ENCODE data around the gene MNX1.

The MNX1 gene

GRCh38 chr7:157014635-157015555 is 4.4 kb upstream of the MNX1 start:
- DNase-seq = no peak

DNA sequence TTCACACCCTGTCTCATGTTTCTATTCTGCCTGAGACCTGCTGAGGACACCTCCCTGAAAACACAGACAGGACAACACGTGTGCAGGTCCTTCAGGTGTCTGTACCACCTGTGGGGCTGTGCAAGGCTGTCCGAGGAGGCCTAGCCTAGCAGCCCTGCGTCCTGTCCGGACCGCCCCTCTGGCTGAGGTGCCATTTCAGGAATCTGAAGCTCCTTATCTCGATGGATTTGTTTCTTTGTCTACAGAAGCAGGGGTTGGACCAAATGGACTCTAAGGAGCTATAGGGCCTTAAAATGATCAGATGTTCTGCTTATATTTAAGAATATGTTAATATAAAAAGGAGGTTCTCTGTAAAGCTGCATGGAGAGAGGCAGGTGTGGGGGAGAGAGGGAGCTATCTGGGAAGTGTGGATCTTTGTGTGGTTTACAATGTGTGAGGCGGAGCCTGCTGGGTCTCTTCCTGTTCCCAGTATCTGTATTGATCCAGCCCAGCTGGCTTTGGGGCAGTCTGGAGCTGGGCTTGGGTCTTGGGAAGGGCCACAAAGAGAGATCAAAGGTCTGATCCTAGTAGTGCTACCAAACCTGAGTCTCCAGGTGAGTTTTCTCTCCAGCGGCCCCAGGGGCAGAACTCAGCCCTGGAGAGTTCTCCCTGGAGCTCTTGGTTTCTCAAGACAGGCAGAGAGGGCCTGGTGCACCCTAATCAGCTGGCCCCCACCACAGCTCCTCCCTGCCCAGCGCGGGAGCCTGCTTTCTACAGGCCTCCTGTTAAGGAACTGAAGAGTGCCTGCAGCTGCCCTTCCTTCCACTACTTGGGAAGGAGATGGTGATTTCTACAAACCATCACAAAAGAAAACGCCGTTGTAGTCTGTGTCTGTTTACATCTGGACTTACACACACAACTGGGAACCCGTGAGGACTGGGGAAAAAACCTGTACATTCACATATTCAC is 3.4 kb upstream of the MNX1 start:
- no peak for DNase-seq

GRCh38 chr7:157013101-157013500 is 2.6 kb upstream of the MNX1 start:
- no peak for DNase-seq

GRCh38 chr7:157012113-157012547 is 1.7 kb upstream of the MNX1 start:
- DNase-seq = no peak

DNA sequence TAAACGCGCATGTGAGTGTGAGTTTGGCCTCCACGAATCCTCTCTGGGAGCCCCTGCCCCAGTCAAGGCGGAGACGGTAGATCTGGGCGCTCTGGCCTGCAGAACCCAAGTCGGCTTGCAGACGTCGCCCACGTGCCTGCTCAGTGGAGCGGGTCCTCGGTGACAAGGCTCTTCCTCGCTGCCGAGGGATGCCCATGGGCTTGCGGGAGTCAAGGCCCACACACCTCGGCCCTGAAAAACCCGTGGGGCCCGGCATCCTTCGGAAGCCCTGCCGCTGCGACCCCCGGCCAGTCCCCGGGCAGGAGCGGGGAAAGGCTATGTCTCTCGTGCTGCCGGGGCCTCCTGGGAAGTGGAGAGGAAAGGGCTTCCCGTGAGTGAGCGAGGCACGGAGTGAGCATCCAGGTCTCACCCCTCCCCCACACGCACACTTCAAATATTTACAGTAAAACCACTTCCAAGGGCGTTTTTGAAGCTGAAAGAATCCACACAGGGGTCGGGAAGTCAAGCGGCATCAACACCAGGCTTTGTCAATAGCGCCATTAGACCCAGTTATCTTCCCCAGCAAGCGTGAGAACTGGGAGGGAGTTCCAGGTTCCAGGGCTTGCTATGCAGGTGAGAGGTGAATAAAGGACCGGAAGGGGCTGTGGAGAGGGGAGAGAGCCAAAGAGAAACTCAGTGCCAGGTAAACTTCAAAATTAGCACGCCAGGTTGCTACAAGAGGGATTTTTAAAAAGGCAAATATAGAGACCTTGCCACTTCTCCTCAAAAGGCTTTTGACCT is 1.1 kb upstream of the MNX1 start:
- no peak for DNase-seq

DNA sequence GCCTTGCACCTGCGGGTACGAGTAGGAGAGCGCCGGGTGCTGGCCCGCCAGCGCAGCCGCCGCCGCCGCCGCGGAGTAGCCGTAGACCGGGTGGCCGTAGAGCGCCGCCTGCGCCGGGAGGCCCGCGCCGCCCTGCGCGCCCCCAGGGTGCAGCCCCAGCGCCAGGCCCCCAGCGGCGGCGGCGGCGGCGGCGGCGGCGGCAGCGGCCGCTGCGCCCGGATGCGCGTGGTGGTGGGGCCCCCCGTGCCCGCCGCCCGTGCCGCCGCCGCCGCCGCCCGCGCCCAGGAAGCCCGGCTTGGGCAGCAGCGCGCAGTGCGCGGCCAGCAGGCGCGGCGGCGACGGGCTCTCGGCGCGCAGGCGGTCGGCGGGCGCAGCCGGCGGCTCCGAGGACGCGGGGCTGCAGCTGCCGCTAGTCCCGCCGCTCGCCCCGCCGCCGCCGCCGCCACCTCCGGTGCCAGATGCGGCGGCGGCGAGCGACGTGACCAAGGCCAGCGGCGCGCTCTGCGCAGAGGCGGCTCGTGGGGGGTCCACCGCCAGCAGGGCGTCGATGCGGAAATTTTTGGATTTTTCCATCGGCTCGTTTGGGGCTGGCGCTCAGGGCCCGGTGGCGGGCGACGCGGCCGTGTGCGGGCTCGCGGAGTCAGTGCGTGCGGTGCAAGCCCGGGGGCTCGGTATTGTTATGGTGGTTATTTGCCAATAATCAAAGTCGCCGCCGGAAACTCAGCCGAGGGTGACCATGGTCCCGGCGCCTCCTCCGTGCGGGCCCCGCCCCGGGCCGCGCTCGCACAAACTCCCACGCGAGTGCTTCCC is 480 bp downstream of the MNX1 start:
- DNase-seq = no peak

- DNase-seq = no peak
Measured at GRCh38 chr7:157009170-157009777, 1.2 kb downstream of the MNX1 start.

DNA sequence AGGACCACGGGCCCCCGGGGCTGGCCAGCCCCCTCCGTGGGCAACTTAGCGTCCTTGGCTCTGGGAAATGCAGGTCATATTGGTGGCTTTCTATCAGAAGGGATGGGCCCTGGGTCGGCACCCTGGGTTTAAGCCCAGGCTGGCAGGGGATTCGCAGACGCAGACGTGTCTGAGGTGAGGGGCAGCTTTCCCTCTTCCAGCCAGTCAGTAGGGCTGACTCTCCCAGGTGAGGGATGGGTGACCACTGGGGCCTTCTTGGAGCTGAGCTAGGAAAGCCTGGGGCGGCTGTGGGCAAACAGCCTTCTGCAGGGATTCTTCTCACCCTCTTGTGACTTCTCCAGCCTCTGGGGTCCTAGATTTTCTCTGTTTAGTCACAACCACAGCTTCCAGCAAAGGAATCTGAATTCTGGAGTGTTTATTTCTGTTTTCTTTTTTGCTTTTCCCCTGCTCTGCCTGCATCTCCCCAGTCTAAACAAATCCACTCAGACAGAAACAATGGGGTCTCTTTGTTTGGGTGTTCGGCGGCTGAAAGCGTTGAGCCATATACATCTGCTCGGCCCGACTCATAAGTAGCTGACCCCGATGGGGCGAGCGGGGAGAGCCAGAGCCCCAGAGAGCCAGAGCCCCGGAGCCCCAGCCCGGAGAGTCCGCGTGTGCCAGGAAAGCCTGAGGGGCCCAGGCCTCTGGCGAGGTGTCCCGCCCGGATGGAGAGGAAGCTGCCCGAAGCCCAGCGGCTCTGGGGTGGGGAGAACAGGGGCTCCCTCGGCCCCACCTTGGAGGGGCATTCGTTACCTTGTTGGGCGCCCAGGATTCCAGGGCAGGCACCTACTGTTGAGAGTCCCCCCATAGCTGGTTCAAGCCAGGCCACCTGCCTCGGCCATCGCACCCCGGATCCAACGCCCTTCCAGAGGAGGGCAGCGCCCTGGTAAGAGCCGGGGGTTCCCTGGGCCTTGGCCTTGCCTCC is 2.0 kb downstream of the MNX1 start:
- no peak for DNase-seq

DNA sequence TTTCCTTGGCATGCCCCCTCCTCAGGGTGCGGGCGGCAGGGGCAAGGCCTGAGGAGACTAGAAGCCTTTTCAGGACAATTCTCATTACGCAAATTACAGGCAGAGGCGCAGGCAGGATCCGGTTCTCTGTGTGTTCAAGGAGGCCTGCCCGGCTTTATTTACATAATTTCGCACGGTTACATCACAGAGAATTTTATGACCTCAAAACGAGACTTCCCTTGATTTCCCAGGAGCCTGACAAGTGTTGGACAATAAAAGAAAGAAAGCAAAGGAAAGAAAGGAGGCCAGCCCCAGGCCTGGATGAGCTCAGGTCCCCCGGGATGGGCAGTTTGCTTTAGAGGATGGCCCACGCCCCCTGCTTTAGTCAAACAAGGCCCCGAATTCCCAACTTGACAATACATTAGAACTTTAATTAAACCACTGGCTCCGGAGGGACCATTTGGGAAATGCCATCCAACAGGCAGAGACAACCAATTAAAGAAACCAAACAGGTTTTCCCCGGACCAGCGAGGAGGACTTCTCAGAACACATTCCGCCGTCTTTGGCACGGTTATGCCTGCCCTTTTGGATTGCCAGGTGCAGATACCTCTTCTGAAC is 2.9 kb downstream of the MNX1 start:
- DNase-seq = no peak

DNA sequence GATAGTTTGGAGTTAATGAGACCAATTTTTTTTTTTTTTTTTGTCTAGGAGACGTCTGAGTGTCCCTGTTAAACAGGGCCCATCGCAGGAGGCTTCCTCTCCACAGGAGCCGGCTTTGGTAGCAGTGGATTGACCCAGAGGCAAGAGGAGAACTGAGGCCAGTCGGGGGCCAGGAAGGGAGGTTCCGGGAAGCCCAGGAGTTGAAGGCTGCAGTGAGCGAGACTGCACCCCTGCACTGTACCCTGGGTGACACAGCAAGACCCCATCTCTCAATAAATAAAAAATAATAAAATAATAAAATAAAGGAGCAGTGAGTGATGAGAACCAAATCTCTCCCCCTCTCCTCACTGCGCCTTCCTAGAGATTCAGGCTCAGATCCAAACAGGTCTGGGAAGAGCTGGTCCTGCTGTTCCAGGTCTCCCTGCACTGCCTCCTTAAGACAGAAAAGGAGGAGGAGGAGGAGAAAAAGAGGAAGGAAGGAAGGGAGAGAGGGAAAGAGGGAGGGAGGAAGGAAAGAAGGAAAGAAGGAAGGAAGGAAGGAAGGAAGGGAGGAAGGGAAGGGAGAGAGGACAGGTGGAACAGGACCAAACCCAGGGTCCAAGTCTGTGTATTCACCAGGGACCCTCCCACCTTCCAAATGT is 3.5 kb downstream of the MNX1 start:
- DNase-seq = no peak

GRCh38 chr7:157006205-157006747 is 4.2 kb downstream of the MNX1 start:
- DNase-seq = no peak

DNA sequence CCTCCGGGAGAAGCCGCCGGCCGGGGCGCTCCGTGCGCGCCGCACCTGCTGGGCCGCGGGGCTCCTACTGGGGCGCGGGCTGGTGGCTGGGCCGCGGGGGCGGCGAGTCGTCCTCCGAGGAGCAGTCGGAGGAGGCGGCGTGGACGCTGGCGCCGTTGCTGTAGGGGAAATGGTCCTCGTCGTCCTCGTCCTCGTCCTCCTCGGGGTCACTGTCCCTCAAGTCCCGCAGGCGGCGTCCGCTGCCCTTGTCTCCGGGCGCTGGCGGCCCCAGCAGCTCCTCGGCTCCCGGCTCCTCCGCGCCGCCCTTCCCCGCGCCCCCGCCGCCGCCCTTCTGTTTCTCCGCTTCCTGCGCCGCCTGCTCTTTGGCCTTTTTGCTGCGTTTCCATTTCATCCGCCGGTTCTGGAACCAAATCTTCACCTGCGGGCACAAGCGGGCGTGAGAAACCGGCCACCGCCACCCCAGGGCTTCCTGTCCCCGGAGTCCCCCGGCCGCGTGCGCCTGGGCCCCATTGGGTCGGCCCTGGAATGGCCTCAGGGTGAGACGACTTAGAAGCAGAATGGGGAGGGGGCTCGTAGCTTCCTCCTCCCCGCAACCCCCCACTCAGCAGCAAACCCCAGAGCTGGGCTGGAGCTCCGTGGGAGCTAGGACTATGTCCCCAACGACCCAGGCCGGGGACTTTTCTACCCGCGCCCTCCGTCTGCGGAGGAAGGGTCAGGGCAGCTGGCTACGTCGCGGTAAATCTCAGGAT is 4.8 kb downstream of the MNX1 start:
- DNase-seq = no peak

DNA sequence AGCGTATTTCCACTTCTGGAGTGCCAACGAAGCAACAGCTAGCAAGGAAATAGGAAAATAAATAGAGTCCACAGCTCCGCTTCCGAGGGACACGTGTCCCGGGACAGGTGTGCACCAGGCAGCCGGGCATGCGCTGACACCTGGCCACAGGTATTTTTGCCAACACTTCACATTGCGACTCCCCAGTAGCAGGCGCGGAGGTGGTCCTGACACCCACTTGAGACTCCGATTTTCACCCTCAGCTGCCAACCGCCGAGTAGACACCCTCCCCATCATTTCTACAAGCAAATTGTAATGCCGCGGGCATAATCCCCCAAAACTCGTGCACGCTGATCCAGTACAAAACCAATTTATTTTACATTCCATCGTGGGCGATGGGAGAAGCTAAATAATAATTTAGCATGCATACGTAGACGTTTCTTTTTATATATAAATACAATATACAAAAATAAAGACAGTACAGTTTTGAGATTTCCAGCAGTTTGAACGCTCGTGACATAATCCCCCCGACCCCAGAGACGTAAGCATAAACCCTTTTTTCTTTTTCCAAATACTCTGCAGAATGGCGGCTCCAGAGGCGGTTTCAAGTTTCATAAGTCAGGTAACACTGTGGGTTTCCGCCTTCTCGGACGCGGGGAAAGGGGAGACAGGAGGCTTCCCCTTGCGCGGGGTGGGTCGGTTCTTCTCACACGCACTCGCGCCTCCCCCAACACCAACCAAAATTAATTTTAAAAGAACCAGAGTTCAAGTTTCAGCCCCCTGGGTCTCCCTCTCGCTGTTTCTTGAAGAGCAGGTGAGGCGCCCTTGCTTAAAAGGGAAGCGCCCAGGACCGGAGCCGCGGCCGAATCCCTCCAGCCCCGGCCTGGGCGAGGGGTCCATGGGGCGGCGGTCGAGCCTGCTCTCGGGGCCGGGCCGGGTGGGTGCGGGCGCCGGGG is 5.7 kb downstream of the MNX1 start:
- no peak for DNase-seq

DNA sequence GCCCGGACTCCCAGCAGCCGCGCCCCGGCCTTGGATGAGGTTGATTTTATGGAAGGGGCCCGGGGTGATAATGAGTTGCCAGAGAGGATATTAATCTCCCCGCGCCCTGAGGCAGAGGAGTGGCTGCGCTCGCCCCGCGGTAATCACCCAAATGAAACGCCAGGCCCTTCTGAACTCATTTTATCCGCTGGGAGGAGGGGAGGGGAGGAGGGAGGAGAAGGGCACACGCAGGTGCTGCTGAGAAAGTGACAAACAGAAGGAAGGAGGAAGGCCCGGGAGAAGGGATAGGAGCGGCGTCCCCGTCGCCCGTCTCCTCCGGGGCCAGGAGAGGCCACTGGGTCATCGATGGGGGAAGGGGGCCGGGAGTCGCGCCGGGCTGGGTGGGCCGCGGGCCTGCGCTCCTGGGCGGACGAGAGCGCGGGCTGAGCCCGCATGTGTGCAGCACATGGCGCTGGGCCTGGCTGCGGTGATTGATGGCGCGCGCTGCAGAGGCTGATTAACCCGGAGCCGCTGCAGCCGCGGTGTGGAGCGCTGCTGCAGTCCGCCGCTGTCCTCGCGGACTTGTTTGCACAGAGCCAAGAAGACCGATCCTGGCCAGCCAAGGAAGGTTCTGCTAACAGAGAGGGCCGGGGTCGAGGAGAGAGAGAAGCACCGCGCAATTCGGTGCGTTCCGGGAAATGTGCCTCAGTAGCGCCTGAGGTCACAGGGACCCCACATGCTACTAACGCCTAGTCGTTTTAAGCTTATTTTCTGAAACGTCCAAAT is 6.5 kb downstream of the MNX1 start:
- no peak for DNase-seq

- no peak for DNase-seq
Measured at GRCh38 chr7:157003445-157003755, 7.1 kb downstream of the MNX1 start.

- DNase-seq = no peak
Measured at GRCh38 chr7:157002819-157003421, 7.5 kb downstream of the MNX1 start.

Data from stimulated activated CD4-positive, alpha-beta T cell treated with anti-CD3 and anti-CD28 coated beads, Interleukin-15, amount 100 ng/mL, for 24 hours (primary cell).